HUDEP-2 (cell line): ENCODE data around the gene FOSL2.
A peak's percentile ranks its signal among the peaks of the same experiment; 100 is the strongest.

Source experiments
- DNase-seq, 76 experiments: peaks; one replicate each; lab custom pipeline; 2025; ENCODE audit not compliant: unreplicated experiment in 76 of 76; lab: John Stamatoyannopoulos, UW

FOSL2 gene

DNA sequence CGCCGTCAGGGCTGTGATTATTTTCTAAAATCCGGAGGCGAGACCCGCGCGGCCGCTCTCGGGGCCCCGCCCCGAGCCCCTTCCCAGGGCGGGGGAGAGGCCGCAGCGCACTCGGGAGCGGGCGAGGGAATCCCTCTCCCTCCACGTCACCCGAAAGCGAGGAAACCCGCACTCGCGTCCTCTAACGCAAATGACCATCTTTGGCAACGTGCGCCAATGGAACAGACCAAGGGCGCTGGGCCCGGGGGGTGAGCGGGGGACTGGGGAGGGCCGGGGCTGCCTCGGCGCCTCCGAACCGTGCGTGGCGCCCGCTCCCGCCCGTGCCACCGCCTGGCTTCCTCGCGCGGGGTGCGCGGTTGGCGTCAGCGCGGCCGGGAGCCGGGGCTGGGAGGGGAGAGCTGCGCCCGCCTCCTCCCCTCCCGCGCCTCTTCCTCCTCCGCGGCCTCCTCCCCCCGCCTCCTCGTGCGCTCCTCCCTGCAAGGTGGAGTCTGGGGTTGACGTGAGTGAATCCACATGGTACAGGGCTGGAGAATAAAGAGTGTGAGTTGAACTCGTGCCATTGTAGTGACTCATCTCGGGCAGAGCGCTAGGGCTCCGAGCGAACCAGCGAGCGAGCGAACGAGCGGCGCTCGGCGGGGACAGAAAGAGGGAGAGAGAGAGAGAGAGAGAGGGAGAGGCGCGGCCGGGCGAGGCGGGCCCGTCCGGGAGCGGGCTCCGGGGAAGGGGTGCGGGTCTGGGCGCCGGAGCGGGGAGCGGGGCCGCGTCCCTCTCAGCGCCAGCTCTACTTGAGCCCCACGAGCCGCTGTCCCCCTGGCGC, at the start of gene FOSL2:
Gene FOSL2, plus strand, starts transcription at position 562 of the 817 bp plus-strand sequence. CDS start 863 bp downstream, outside the sequence.
- peak in 75 of 76 experiments; percentile 65 to 98 (median 95) for DNase-seq

DNA sequence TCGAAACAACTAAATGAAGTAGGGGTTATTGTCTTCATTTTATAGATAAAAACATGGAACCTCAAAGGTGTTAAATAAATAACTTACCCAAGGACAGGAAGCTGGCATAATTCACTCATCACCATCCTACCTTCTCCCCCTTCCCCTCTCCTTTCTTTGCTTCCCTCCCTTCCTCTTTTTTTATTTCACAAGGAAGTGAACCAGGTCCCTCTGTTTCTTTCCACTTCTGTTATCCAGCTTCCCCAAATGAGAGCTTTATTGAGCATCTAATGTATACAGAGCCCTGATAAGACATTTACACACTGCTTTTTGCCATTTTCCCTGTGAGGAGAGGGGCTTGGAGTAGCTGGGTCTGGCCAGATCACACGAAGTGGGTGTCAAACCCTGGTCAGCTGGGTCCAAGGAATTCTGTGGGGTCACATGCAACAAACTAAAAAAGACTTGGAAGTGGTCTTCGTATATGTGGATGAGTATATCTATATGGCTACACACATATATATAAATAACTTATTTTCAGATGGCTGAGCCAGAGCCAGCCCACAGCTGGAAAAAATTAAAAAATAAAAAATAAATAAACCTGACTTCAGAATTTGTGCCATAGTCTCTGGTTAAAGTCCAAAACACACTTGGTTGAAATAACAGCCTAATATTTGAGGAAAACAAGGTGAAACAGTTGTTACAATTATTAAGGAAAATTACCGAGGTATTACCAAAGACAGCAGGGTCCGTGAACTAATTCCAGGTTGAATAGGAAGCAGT, 49.3 kb upstream of the FOSL2 start:
- no peak for DNase-seq

DNA sequence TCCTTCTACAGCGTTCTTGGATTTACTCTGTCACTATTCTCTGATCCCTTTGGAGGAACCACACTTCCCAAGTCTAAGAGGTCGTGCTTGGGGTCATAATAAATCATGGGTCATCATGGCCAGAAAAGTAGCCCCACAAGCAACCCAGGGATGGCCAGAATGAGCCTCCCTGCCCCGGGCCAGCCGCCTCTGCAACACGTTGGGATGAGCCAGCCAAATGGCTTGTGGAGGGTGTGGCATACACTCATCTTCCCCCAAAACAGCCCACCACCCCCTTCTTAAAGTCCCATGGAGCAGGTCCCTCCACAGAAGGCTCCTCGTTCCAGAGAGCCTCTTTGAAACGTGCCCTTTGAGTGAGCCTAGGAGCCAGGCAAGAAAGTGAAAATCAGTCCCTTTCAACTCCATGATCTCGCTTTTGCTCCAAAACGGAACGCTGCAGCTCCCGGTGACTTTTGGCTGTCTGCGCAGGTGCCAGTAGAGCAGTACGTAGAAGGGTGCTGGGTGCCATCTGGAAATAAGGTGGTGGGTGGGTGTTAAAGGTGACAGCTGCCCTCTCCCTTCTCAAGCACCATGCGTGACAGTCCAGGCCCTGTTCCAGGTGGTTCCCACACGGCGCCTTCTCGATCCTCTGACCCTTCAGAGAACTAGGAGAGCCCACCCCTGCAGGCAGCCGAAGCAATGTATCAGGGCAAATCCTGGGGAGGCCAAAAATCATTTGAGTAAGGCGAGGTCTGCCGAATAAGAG, 48.5 kb upstream of the FOSL2 start:
- DNase-seq: no peak

DNA sequence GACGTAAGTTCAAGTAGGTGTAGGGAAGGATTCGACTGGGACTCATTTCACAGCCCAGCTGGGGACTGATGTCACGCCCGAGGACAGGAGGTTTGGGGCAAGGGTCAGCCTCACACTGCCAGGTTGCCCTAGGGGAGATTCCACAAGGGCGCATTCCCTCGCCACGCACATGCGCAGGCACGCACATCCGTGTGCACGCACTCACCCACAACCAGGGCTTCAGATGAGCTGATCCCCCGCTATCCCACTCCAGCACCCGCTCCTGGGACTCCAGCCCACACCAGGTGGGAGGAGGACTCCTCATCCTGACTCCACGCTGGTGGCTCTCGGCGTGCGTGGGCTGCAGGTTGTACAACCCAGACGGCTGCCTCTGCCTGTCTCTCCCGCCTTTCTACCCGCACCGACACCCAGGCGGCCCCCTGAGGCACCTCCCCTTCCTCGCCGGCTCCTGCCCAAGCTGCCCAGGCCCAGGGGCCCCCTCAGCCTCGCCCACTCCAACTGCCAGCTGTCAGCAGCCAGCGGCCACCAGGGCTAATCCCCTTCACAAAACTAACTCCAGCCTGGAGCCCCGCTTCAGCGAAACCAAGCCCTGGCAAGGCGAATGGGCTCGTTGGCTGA, 47.8 kb upstream of the FOSL2 start:
- DNase-seq: no peak

DNA sequence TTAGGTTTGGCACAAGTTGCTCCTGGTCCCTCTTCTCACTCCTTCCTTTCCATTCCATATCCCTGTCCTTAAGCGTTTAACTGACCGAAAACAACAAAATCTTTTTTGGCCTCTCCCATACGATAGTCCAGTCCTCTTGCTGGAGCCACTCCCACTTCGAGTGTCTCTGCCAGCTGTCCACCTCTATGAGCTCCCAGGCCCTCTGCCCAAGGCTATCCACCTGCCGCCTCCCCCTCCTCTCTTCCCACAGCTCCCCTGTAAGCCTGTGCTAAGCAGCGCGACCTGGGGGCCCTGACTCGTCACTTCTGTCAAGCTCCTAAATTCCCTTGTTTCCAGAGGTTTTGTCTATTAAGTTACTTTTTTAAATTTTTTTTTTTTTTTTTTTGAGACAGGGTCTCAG, 47.0 kb upstream of the FOSL2 start:
- no peak for DNase-seq

DNA sequence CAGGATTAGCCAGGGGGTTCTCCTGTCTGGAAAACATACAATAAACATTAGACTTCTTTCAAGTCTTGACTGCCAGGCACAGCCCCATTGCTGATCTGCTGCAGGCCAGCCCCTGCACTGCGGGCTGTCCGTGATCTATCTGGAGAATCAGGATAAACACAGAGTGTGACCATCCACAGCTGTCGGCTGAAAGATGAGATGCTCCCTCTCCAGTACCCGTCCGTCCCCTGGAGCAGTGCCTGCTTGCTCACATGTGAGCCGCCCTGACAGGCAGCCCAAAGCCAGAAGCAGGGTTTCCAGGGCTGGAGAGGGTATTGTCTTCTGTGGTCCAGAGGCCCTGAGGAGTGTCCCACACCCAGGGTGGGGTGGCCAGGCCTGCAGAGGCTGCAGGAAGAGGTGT, 46.1 kb upstream of the FOSL2 start:
- no peak for DNase-seq

DNA sequence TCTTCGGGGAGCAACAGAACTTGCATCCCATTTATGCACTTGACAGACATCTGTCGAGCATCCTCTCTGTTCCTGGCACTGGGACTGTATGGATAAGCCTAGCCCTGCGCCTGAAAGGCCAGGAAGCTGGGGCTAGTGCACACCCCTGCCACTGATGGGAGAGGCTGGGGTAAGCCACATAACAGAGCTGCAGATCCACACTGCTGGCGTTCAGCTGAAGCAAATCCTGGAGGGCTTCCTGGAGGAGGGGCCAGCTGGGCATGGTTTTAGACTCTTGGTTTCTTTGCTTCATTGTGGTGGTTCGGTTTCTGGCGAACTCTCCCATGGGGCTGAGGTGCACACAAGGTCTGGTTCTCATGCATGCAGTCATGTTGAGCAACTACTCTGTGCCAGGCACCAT, 45.5 kb upstream of the FOSL2 start:
- no peak for DNase-seq

DNA sequence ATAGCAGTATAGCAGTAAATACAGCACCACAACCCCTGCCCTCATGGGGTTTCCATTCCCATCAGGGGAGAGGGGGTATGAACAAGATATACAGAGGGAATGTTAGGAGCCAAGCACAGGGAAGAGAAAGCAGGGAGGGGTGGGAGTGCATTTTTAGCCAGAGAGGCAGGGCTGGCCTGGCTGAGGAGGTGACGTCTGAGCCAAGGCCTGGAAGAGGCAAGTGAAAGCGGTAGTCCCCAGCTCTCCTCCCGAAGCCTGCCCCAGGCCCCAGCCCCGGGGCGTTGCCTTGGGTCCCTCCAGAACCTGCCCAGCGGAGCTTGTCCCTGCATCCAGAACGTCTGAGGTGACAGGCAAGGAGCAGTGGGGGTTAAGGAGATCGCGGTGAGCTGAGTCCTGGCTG, 45.1 kb upstream of the FOSL2 start:
- no peak for DNase-seq

DNA sequence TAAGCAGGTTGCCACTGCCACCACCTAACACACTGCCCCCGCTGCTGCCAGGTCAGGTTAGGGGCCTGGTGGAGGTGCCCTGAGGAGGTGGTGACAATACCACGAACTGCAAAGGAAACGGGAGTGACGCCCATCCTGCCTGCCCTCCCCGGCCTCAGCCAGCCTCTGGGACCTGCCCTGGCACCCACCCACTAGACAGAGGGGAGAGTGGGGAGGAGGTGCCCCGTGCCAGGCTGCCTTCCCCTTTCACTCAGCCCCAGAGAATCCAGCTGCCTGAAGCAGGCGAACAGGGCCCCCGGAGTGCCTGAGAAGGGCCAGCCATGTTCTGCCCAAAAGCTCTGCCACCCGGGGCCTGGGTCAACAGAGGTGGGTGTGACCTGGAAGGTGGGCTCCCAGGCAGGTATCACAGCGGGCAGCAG, 44.5 kb upstream of the FOSL2 start:
- DNase-seq: no peak

DNA sequence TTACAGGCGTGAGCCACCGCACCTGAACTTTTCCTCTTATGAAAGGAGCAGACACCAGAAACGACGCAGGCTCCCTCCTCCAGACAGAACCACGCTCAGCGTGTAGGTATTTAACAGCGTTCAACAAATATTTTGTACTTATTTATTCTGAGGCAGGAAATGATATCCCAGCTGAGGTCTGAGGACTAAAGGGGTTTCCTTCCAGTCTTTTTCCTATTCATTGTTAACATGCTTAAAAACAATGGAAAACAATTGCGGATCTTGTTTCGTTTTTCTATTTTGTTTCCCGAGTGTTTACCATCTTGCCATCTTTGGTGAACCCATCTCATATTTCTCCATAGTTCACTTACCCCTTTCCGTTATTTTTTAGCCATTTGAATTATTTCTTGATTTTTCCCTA, 43.7 kb upstream of the FOSL2 start:
- no peak for DNase-seq

DNA sequence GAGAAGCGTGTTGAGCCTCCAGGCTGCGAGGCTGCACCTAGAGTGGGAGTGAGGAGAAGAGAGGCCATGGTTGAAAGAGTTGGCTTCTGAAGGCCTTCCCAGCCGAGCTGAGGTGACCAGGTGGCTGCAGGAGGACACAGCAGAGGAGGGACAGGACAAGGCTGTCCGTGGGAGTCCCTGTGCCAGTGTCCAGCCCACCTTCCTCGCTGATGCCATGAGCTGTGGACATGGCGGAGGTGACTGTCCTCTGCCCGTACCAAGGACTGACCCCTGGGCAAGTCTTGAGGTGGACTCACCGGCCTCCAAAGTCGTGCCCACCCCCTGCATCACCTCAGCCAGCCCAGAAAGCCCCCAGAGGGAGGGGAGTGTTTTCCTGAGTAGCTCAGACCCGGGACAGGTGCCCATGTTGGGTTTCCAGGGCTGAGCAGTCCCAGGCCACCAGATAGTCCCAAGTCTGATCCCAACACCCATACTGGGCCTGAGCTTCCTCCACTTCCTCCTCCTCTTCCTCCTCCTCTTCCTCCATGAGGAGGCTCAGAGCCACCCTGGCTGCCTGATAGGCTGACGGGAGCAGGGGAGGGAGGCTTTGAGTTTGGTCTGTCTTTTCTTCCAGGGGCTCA, 43.0 kb upstream of the FOSL2 start:
- no peak for DNase-seq

DNA sequence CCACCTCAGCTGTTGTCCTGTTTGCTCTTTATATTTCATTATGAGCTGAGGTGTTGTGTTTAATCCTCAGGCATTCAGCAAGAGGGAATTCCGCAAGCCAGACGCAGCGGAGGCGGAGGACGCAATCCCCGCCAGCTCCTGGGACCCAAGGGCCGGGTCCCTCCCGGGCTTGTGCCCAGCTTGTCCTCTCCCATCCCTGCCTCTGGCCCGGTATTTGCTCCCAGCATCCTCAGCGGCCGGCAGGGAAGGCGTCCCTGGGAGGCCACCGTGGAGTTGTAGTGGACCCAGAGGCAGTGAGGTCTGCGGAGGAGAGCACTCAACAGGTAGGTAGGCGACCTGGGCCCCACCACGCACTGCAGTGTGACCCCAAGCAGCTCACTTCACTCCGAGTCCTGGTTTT, 42.5 kb upstream of the FOSL2 start:
- DNase-seq: no peak

DNA sequence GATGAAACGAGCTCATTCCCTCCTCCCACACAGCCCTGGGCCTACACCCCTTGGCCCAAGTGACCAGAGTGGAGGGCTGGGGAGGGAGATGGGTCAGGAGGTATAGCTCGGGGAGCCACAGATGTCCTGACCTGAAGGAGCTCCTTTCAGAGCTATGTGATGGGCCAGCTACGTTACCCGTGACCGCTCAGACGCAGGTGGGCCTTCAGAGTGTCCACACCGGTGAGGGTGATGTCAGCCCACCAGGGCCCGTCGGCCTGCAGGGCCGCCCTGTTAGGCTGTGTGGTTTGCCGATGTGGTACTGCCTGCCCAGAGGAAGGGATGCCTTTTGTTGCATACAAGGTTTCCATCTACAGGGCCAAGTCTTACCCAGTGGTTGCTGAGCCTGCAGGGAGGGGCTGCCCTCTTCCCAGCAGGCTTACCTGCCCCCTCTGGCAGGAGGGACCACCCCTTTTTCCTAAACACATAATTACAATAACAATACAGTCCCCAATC, 41.8 kb upstream of the FOSL2 start:
- DNase-seq: no peak

DNA sequence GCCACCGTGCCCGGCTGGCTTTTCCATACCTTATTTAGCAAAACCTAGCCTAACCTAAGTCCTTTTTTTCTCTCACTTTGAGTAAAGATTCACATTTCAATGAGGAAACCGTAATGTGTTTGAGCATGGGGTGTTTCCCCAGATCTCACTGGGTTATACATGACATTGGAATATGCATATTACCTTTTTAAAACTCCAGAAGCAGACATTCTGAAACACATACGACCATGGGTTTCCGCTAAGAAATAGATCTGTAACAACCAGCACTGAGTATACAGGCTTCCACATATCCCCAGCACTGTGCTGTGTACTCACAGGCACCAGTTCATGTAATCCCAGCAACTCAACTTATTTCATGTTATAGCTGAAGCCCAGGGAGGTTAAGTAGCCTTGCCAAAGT, 41.0 kb upstream of the FOSL2 start:
- DNase-seq: no peak

DNA sequence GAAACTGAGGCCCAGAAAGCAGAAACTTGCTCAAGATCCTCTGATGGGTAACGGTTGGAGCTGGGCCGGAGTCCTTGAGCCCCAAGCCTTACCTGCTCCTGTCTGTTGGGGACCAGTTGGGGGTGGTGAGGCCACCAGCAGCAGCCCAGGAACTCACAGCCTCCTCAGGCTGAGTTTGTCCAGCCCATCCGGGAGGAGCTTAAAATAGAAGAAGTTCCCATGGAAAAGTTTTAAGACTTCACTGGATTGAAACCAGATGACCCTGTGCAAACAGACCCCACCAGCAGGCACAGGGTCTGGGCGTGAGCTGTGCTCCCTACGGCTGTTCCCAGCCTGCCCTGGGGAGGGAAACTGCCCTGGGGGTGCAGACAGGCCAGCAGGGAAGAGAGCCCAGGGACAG, 40.6 kb upstream of the FOSL2 start:
- no peak for DNase-seq

DNA sequence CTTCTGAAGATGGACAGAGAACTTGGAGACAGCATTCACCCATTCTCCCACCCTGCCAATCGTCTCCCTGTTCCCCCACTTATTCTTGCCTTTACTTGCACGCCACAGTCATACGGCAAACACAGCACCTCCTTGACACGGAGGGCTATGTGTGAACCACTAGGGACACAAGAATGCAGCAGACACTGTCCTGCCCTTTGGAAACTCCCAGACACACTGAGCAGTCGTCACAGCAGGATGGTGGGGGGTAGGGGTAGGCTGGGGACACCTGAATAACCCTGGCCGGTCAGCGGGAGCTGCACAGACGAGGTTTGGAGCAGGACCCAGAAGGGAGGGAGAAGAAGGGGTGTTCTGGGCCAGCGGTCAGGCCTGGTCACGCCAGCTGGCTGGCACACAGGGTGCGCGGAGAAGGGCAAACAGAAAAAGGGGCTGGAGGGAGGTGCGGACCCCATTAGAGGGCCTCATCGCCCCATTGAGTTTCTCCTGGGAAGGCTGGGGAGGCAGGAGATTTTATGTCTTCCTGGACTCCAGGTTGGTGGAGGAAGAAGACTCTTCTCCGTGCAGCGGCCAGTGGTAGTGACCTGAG, 40.0 kb upstream of the FOSL2 start:
- no peak for DNase-seq

DNA sequence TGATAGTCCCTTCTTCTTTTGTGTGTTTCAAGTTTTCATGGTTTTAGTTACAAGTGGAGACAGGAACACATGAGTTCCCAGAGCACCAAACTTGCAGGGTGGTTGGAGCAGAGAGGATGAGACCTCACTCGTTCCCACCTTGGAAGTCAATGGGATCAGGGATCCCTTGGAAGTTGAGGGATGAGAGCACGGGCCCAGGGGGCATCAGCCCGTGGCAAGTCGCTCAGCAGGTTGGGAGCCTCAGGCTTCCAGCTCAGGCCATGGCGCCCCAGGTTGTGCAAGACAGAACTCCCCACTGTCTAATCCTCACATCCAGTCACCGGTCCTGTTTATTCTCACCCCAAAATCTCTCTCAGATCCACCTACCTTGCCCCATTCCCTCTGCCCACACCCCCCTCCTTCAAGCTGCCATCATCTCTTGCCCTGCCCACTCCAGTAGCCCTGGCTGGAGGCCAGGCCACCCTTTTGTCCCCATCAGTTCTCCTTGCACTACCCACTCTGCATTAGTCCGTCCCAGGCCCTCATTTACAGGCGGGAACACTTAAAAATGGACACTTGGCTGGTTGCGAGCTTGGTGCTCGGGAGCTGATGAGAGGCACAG, 37.6 kb upstream of the FOSL2 start:
- peak in 23 of 76 experiments; percentile 33 to 78 (median 50) for DNase-seq

DNA sequence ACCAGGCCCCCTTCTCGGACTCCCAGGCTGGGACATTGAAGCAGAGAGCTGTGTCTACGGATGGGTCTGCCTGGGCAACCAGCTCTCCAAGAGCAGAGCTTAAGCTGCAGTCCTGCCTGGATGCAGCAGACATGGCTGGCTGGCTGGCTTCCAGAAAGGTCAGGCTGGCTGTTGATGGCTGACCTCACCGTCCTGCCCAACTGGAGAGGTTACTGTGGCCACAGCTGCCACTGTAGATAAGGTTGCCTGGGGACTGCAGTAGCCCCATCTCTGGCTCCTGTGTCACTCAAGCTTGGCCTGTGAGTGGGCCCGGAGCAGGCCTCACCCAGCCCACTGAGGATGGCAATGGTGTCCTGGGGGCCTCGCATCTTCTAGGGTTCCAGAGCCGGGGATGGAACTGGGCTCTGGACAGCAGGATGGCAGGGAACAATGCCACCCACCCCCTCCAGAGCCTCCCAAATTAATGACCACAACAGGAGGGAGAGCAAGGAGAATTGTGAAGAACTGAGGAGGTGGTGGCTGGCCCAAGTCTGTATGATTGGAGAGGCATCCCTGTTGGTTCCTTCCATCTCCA, 37.0 kb upstream of the FOSL2 start:
- DNase-seq: peak in 75 of 76 experiments; percentile 10 to 96 (median 84)
